ENCODE measurements around the gene KCNJ9.

The KCNJ9 gene

GRCh38 chr1:160127865-160128523 is 46.7 kb downstream of the KCNJ9 start:
- DNase-seq: peak; percentile 60 to 68 (median 61)

DNA sequence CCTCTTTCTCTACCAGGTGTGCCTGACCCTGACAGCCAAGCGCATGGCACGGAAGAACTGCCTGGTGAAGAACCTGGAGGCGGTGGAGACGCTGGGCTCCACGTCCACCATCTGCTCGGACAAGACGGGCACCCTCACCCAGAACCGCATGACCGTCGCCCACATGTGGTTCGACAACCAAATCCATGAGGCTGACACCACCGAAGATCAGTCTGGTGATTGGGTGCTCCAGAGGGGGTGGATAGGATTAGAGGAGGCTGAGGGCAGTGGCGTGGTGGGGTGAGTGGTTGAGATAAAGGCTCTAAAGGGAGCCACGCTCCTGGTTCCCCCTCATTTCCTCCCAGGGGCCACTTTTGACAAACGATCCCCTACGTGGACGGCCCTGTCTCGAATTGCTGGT is 47.3 kb downstream of the KCNJ9 start:
- DNase-seq: no peak

DNA sequence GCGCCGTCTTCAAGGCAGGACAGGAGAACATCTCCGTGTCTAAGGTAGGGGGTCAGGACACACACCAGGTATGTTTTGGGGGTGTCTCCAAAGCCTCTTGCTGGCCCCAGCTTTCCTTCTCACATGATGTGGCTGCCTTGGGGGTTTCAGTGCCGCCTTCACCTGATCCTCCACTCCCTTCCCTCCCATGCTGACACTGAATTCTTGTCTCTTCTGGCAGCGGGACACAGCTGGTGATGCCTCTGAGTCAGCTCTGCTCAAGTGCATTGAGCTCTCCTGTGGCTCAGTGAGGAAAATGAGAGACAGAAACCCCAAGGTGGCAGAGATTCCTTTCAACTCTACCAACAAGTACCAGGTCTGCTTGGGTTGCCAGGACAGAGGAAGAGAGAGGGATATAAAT is 47.7 kb downstream of the KCNJ9 start:
- no peak for DNase-seq

GRCh38 chr1:160129558-160129957 is 48.2 kb downstream of the KCNJ9 start:
- DNase-seq: no peak

- DNase-seq: no peak
Measured at GRCh38 chr1:160129966-160130365, 48.6 kb downstream of the KCNJ9 start.

DNA sequence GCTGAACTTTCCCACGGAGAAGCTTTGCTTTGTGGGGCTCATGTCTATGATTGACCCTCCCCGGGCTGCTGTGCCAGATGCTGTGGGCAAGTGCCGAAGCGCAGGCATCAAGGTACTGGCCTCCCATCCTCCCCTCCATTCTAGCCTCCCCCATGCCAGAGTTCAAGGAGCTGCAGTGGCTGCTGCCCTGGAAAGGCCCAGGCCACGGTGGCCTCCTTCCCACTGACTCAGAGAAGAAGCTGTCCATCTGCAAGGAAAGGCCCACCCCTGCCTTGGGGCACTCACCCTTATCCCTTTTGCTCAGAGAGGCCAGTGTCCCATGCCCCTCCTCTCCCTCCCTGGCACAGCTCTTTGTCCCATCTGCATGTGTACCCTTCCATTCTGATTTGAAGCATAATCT is 49.1 kb downstream of the KCNJ9 start:
- no peak for DNase-seq

DNA sequence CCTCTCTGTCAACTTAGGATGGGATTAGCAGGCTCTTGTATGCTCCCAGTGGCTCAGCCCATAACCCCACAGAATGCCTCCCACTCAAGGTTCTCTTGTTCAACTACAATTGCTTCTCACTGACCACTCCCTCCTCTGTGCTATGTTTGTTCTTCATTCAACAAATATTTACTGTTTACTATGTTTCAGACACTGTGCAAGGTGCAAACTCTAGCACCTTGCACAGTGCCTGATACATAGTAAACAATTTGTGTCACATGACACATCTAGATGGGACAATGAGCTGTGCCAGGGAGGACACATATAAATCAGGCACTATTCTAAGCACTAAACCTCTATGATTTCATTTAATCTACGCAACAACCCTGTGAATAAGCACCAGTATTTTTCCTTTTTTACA is 49.6 kb downstream of the KCNJ9 start:
- no peak for DNase-seq

- DNase-seq: no peak
Measured at GRCh38 chr1:160131803-160132565, 50.6 kb downstream of the KCNJ9 start.

- no peak for DNase-seq
Measured at GRCh38 chr1:160133990-160134770, 52.8 kb downstream of the KCNJ9 start.

DNA sequence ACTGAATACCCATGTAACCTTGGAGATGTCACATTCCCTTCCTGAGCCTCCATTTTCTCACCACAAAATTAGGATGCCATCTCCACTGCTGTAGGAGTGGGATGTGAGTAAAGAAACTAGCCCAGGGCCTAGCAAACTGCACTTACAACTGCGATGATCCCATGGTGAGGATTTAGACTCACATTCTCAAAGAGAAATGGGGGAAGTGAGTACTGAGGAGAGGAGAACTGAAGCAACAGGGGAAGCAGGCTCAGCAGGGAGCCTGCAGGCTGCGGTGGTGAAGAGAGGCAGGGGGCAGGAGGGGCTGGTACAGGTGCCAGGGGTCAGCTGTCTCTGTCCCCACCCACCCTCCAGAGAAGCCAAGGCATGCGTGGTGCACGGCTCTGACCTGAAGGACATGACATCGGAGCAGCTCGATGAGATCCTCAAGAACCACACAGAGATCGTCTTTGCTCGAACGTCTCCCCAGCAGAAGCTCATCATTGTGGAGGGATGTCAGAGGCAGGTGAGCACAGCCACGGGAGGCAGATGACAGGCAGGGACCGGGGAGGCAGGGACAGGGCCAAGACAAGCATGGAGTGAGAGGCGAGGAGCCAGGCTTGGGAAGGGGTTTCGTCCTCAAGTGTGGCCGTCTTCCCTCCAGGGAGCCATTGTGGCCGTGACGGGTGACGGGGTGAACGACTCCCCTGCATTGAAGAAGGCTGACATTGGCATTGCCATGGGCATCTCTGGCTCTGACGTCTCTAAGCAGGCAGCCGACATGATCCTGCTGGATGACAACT is 53.6 kb downstream of the KCNJ9 start:
- peak; percentile 36 to 41 (median 38) for DNase-seq

- no peak for DNase-seq
Measured at GRCh38 chr1:160136121-160136925, 55.0 kb downstream of the KCNJ9 start.

- DNase-seq: no peak
Measured at GRCh38 chr1:160136926-160137200, 55.5 kb downstream of the KCNJ9 start.

- no peak for DNase-seq
Measured at GRCh38 chr1:160137216-160137862, 56.0 kb downstream of the KCNJ9 start.

GRCh38 chr1:160139840-160140239 is 58.5 kb downstream of the KCNJ9 start:
- DNase-seq: no peak

All from suppressor macrophage treated with lipopolysaccharide for 1 hour (primary cell).